ENCODE results near the gene SERPINB3. TPM values are rescaled to one million over a fixed set of nuclear protein-coding genes. Genes with fewer than 3 reads are reported as not detected.

The SERPINB3 gene
- total RNA-seq, 1 experiment from 2014 or later, result not detected

GRCh38 chr18:63676526-63677323 lies 15.0 kb upstream of the SERPINB3 start:
- Histone ChIP-seq H3K4me3 (replicated peaks in 1 of 2; ENCODE audit: low read depth in 1 of 2, low read length in 2 of 2) (no peak overlapping the region), H3K9me3 (ENCODE audit: control insufficient read depth in 1 of 2, insufficient read depth in 1 of 2, low read depth in 1 of 2, low read length in 2 of 2) (no peaks in the 10 kb centered on the region), H3K9ac (ENCODE audit: low read length) (no peak overlapping the region), H4K20me1 (ENCODE audit: insufficient read depth) (no peaks in the 10 kb centered on the region), H3K4me2 (ENCODE audit: low read length) (no peak overlapping the region), H3K9me2 (ENCODE audit: insufficient read depth) (no peaks in the 10 kb centered on the region), H3K36me3 (ENCODE audit: control insufficient read depth in 1 of 2, insufficient read depth in 2 of 2, low read length in 2 of 2) (no peaks in the 10 kb centered on the region), H3K27me3 (ENCODE audit: insufficient read depth, low read length) (no peaks in the 10 kb centered on the region), H3K4me1 (ENCODE audit: control insufficient read depth in 1 of 2, insufficient read depth in 2 of 2, low read length in 2 of 2) (no peaks in the 10 kb centered on the region), H2AFZ (ENCODE audit: low read depth, low read length, poor library complexity, severe bottlenecking) (peak overlapping the region; percentile 19), H3K79me2 (ENCODE audit: insufficient read depth, low read length) (no peaks in the 10 kb centered on the region), H3K27ac (ENCODE audit: low read depth, low read length) (no peak overlapping the region)
- POLR2A ChIA-PET, result no interaction called here
- TF ChIP-seq ATF3 (IDR thresholded peaks at IDR 0.05) (no peak), EGR1 (IDR thresholded peaks at IDR 0.05; ENCODE audit: low read depth) (no peak), POLR2A (IDR thresholded peaks at IDR 0.05; ENCODE audit: borderline replicate concordance, extremely low read depth, insufficient read depth, insufficient read length) (no peak), SP1 (IDR thresholded peaks at IDR 0.05; ENCODE audit: low read depth) (no peak), CBX3 (IDR thresholded peaks at IDR 0.05; ENCODE audit: low read depth) (no peak), SRF (IDR thresholded peaks at IDR 0.05; ENCODE audit: low read depth) (no peak), TCF7L2 (IDR thresholded peaks at IDR 0.05; ENCODE audit: borderline replicate concordance, extremely low read depth, insufficient read depth, insufficient read length) (no peak), MAX (IDR thresholded peaks at IDR 0.05) (no peak), YY1 (IDR thresholded peaks at IDR 0.05; ENCODE audit: extremely low read depth, insufficient replicate concordance, low read depth, low read length) (no peak), RAD21 (IDR thresholded peaks at IDR 0.05; ENCODE audit: low read depth) (peak; percentile 77), POLR2AphosphoS5 (IDR thresholded peaks at IDR 0.05; ENCODE audit: low read depth, low read length) (no peak), CEBPB (IDR thresholded peaks at IDR 0.05; ENCODE audit: low read depth) (no peak), EZH2 (IDR thresholded peaks at IDR 0.05) (no peak), EZH2phosphoT487 (IDR thresholded peaks at IDR 0.05; ENCODE audit: borderline replicate concordance) (no peak)
- TF ChIP-seq, protein P1, sequence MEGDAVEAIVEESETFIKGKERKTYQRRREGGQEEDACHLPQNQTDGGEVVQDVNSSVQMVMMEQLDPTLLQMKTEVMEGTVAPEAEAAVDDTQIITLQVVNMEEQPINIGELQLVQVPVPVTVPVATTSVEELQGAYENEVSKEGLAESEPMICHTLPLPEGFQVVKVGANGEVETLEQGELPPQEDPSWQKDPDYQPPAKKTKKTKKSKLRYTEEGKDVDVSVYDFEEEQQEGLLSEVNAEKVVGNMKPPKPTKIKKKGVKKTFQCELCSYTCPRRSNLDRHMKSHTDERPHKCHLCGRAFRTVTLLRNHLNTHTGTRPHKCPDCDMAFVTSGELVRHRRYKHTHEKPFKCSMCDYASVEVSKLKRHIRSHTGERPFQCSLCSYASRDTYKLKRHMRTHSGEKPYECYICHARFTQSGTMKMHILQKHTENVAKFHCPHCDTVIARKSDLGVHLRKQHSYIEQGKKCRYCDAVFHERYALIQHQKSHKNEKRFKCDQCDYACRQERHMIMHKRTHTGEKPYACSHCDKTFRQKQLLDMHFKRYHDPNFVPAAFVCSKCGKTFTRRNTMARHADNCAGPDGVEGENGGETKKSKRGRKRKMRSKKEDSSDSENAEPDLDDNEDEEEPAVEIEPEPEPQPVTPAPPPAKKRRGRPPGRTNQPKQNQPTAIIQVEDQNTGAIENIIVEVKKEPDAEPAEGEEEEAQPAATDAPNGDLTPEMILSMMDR (IDR thresholded peaks at IDR 0.05 in 2 of 3, conservative IDR thresholded peaks at IDR 0.05 in 1 of 3; ENCODE audit: borderline replicate concordance in 1 of 3, insufficient read depth in 1 of 3, low read depth in 2 of 3, low read length in 2 of 3), result peak; percentile 58 to 82 (median 70); a peak in 5 of 6 replicates
- CTCF ChIA-PET, result no interaction called here
- intact Hi-C loops (cut with micrococcal nuclease), result loop anchor here (1.0 kb wide), 1 partner anchor 158 kb away; no protein-coding TSS in a partner anchor
- RAD21 ChIA-PET (ENCODE audit: low non-redundant PET in 1 of 2, low total read pairs in 2 of 2, uncharacterized antibody in 2 of 2, unreplicated experiment in 2 of 2), result no interaction called here
- BruUV-seq (replicated peaks), result no TSS peak
- DNase-seq (ENCODE audit: low read depth, low spot score) (peak; percentile 44), ATAC-seq (peak; percentile 99)

Measured in HCT116 (cell line).